Mucosa of rectum (tissue), 2 donors: Measurements from ENCODE around the gene CD226.
A peak's percentile ranks its signal among the peaks of the same experiment; 100 is the strongest.

Experiments
- H3K27ac ChIP-seq, 2 donors: one replicate each; pipeline ENCODE4 v1.7.0; 2013; ENCODE audit warnings: inconsistent platforms in 2 of 2, low read depth in 2 of 2, low read length in 2 of 2
- H3K27me3 ChIP-seq, 2 donors: one replicate each; pipeline ENCODE4 v1.7.0; 2013; ENCODE audit warnings: low read length in 2 of 2; ENCODE audit not compliant: control insufficient read depth in 2 of 2, insufficient read depth in 2 of 2
- H3K36me3 ChIP-seq, 2 donors: one replicate each; pipeline ENCODE4 v1.7.0; 2013; ENCODE audit warnings: low read length in 2 of 2; ENCODE audit not compliant: control insufficient read depth in 2 of 2, insufficient read depth in 2 of 2
- H3K4me1 ChIP-seq, 2 donors: one replicate each; pipeline ENCODE4 v1.7.0; 2013; ENCODE audit warnings: low read length in 2 of 2, mild to moderate bottlenecking in 1 of 2; ENCODE audit not compliant: control insufficient read depth in 2 of 2, insufficient read depth in 2 of 2
- H3K4me3 ChIP-seq, 2 donors: one replicate each; pipeline ENCODE4 v1.7.0; 2013; ENCODE audit warnings: low read length in 2 of 2
- H3K9ac ChIP-seq, 2 donors: one replicate each; pipeline ENCODE4 v1.7.0; 2013; ENCODE audit warnings: low read length in 2 of 2, low read depth in 1 of 2, mild to moderate bottlenecking in 1 of 2
- H3K9me3 ChIP-seq, 2 donors: one replicate each; pipeline ENCODE4 v1.7.0; 2013; ENCODE audit warnings: low read length in 2 of 2; ENCODE audit not compliant: control insufficient read depth in 2 of 2
- donor health status: healthy.
- donor health status: Normal muscosa, but diverticular disease.

Gene CD226

GRCh38 chr18:69947361-69948133 is at the start of gene CD226:
Gene CD226, minus strand, starts transcription at chr18:69947873. Its CDS starts 467 bp downstream, at chr18:69947406.
- Histone ChIP-seq H3K9me3 (no peaks in the 10 kb centered on the region), H3K4me1 (peaks cover 0 to 4% of the 10 kb centered on the region in 2 donors), H3K27ac (peak within 1 kb of the TSS in 1 of 2 donors; percentile 32), H3K4me3 (peak within 1 kb of the TSS in 1 of 2 donors; percentile 37), H3K36me3 (no peaks in the 10 kb centered on the region), H3K9ac (no peak within 1 kb of the TSS), H3K27me3 (no peaks in the 10 kb centered on the region)

- H3K27ac ChIP-seq: no peak overlapping the region
- H3K9me3 ChIP-seq: no peaks in the 10 kb centered on the region
- H3K27me3 ChIP-seq: no peaks in the 10 kb centered on the region
- H3K9ac ChIP-seq: no peak overlapping the region
- peaks cover 0 to 5% of the 10 kb centered on the region in 2 donors for H3K36me3 ChIP-seq
- peaks cover 0 to 4% of the 10 kb centered on the region in 2 donors for H3K4me1 ChIP-seq
- no peak overlapping the region for H3K4me3 ChIP-seq
These were observed 49.5 kb upstream of the CD226 start for GRCh38 chr18:69996951-69997798.

GRCh38 chr18:69996417-69996816 is 48.7 kb upstream of the CD226 start:
- H3K27ac ChIP-seq: no peak overlapping the region
- no peak overlapping the region for H3K9ac ChIP-seq
- H3K27me3 ChIP-seq: no peaks in the 10 kb centered on the region
- H3K4me1 ChIP-seq: peaks cover 0 to 4% of the 10 kb centered on the region in 2 donors
- H3K9me3 ChIP-seq: no peaks in the 10 kb centered on the region
- H3K36me3 ChIP-seq: peaks cover 0 to 1% of the 10 kb centered on the region in 2 donors
- H3K4me3 ChIP-seq: no peak overlapping the region

- no peaks in the 10 kb centered on the region for H3K27me3 ChIP-seq
- H3K4me1 ChIP-seq: peaks cover 0 to 4% of the 10 kb centered on the region in 2 donors
- no peaks in the 10 kb centered on the region for H3K9me3 ChIP-seq
- H3K36me3 ChIP-seq: no peaks in the 10 kb centered on the region
- H3K4me3 ChIP-seq: no peak overlapping the region
- no peak overlapping the region for H3K9ac ChIP-seq
- no peak overlapping the region for H3K27ac ChIP-seq
These were observed 48.1 kb upstream of the CD226 start for GRCh38 chr18:69995774-69996173.

- H3K9me3 ChIP-seq: peaks cover 0 to 4% of the 10 kb centered on the region in 2 donors
- H3K27me3 ChIP-seq: no peaks in the 10 kb centered on the region
- H3K9ac ChIP-seq: no peak overlapping the region
- H3K4me3 ChIP-seq: no peak overlapping the region
- no peak overlapping the region for H3K27ac ChIP-seq
- no peaks in the 10 kb centered on the region for H3K36me3 ChIP-seq
- peaks cover 0 to 4% of the 10 kb centered on the region in 2 donors for H3K4me1 ChIP-seq
These were observed 45.1 kb upstream of the CD226 start for GRCh38 chr18:69992776-69993175.

- Histone ChIP-seq H3K4me1 (no peaks in the 10 kb centered on the region), H3K36me3 (peaks cover 0 to 4% of the 10 kb centered on the region in 2 donors), H3K4me3 (no peak overlapping the region), H3K9ac (no peak overlapping the region), H3K27me3 (no peaks in the 10 kb centered on the region), H3K9me3 (peaks cover 0 to 4% of the 10 kb centered on the region in 2 donors), H3K27ac (no peak overlapping the region)
These were observed 40.2 kb upstream of the CD226 start for GRCh38 chr18:69987870-69988269.

GRCh38 chr18:69985239-69985638 is 37.6 kb upstream of the CD226 start:
- H3K9ac ChIP-seq: no peak overlapping the region
- peaks cover 0 to 4% of the 10 kb centered on the region in 2 donors for H3K9me3 ChIP-seq
- no peak overlapping the region for H3K27ac ChIP-seq
- H3K27me3 ChIP-seq: no peaks in the 10 kb centered on the region
- peaks cover 0 to 4% of the 10 kb centered on the region in 2 donors for H3K36me3 ChIP-seq
- no peaks in the 10 kb centered on the region for H3K4me1 ChIP-seq
- no peak overlapping the region for H3K4me3 ChIP-seq

- H3K27ac ChIP-seq: no peak overlapping the region
- no peak overlapping the region for H3K4me3 ChIP-seq
- no peaks in the 10 kb centered on the region for H3K4me1 ChIP-seq
- H3K27me3 ChIP-seq: no peaks in the 10 kb centered on the region
- H3K9ac ChIP-seq: no peak overlapping the region
- peaks cover 0 to 4% of the 10 kb centered on the region in 2 donors for H3K36me3 ChIP-seq
- H3K9me3 ChIP-seq: no peaks in the 10 kb centered on the region
These were observed 34.7 kb upstream of the CD226 start for GRCh38 chr18:69982417-69982816.

GRCh38 chr18:69981948-69982347 is 34.3 kb upstream of the CD226 start:
- H3K4me1 ChIP-seq: no peaks in the 10 kb centered on the region
- peaks cover 0 to under 1% of the 10 kb centered on the region in 2 donors for H3K36me3 ChIP-seq
- H3K27me3 ChIP-seq: no peaks in the 10 kb centered on the region
- no peaks in the 10 kb centered on the region for H3K9me3 ChIP-seq
- no peak overlapping the region for H3K27ac ChIP-seq
- H3K4me3 ChIP-seq: no peak overlapping the region
- no peak overlapping the region for H3K9ac ChIP-seq
